HG03280 (cell line): Measurements from ENCODE around the gene C13orf46.
"Not testable (repeated sequence)": the region's sequence is repeated elsewhere in the genome, so short reads cannot be mapped to it uniquely, and the experiment has no call there.

ENCODE experiments used
- ATAC-seq: cut with Tn5 transposase; IDR thresholded peaks from one replicate; pipeline ENCODE4 v1.9.1; 2021; ENCODE audit warnings: mild to moderate bottlenecking, moderate library complexity; ENCODE audit not compliant: unreplicated experiment

C13orf46 gene

GRCh38 chr13:113995051-113995601, 21.2 kb upstream of the C13orf46 start:
- no peak for ATAC-seq

GRCh38 chr13:113992276-113993005, 18.6 kb upstream of the C13orf46 start:
- no peak for ATAC-seq

GRCh38 chr13:113991676-113992179, 17.9 kb upstream of the C13orf46 start:
- no peak for ATAC-seq

GRCh38 chr13:113991191-113991669, 17.4 kb upstream of the C13orf46 start:
- no peak for ATAC-seq

GRCh38 chr13:113990321-113990837, 16.5 kb upstream of the C13orf46 start:
- ATAC-seq = no peak

- no peak for ATAC-seq
Measured at GRCh38 chr13:113989585-113990300, 15.9 kb upstream of the C13orf46 start.

- ATAC-seq = not testable (repeated sequence)
Measured at GRCh38 chr13:113988859-113989258, 15.0 kb upstream of the C13orf46 start.

- no peak for ATAC-seq
Measured at GRCh38 chr13:113982296-113982661, 8.4 kb upstream of the C13orf46 start.

GRCh38 chr13:113981611-113982295, 7.9 kb upstream of the C13orf46 start:
- no peak for ATAC-seq

GRCh38 chr13:113981194-113981605, 7.3 kb upstream of the C13orf46 start:
- no peak for ATAC-seq

- ATAC-seq = no peak
Measured at GRCh38 chr13:113980489-113981064, 6.7 kb upstream of the C13orf46 start.

GRCh38 chr13:113979791-113980471, 6.1 kb upstream of the C13orf46 start:
- ATAC-seq = no peak

- ATAC-seq = no peak
Measured at GRCh38 chr13:113978741-113979481, 5.0 kb upstream of the C13orf46 start.

GRCh38 chr13:113977976-113978375, 4.1 kb upstream of the C13orf46 start:
- no peak for ATAC-seq

- ATAC-seq = no peak
Measured at GRCh38 chr13:113976711-113977684, 3.1 kb upstream of the C13orf46 start.

GRCh38 chr13:113975416-113975815, 1.5 kb upstream of the C13orf46 start:
- ATAC-seq = no peak

GRCh38 chr13:113974304-113975281, 717 bp upstream of the C13orf46 start:
- ATAC-seq = no peak
